GM13977 (cell line): ENCODE data around the gene SVBP.

Source experiments
- DNase-seq: peaks from one replicate; pipeline ENCODE4 v3.0.0; 2012; ENCODE audit warnings: low spot score
- in situ Hi-C: fragments of 300-500 bp; cut with MboI; formaldehyde crosslinking; loops from one replicate; pipeline ENCODE4 v1.12.0; 2022; ENCODE audit warnings: low sequenced_read_pairs, low pct_unique_long_range_greater_than_20kb, mixed read lengths, inconsistent platforms; ENCODE audit not compliant: unreplicated experiment
- TF ChIP-seq, protein P1 (sequence below): IDR thresholded peaks from 2 replicates; pipeline ENCODE4 v1.5.1; 2012; ENCODE audit warnings: mild to moderate bottlenecking, control low read depth; ENCODE audit not compliant: insufficient read depth; ENCODE audit errors: extremely low read depth, missing control alignments

SVBP gene

GRCh38 chr1:42768172-42768571 lies 49.0 kb downstream of the SVBP start:
- in situ Hi-C loops: loop anchor here (25.0 kb wide), 1 partner anchor 294 kb away; no protein-coding TSS in a partner anchor
- TF ChIP-seq, protein P1, sequence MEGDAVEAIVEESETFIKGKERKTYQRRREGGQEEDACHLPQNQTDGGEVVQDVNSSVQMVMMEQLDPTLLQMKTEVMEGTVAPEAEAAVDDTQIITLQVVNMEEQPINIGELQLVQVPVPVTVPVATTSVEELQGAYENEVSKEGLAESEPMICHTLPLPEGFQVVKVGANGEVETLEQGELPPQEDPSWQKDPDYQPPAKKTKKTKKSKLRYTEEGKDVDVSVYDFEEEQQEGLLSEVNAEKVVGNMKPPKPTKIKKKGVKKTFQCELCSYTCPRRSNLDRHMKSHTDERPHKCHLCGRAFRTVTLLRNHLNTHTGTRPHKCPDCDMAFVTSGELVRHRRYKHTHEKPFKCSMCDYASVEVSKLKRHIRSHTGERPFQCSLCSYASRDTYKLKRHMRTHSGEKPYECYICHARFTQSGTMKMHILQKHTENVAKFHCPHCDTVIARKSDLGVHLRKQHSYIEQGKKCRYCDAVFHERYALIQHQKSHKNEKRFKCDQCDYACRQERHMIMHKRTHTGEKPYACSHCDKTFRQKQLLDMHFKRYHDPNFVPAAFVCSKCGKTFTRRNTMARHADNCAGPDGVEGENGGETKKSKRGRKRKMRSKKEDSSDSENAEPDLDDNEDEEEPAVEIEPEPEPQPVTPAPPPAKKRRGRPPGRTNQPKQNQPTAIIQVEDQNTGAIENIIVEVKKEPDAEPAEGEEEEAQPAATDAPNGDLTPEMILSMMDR: no peak
- no peak for DNase-seq

- no peak for DNase-seq
Observed at GRCh38 chr1:42767510-42768000, 49.6 kb downstream of the SVBP start.

GRCh38 chr1:42766741-42767509 lies 50.3 kb downstream of the SVBP start, which contains the start of the genes C1orf50 and P3H1:
Gene C1orf50, plus strand, starts transcription at chr1:42767249. Its CDS starts 63 bp downstream, at chr1:42767312.
Gene P3H1, minus strand, starts transcription at chr1:42767028. Its CDS starts 57 bp downstream, at chr1:42766971.
- DNase-seq: peak; percentile 98
- in situ Hi-C loops: loop anchor here (25.0 kb wide), 1 partner anchor 295 kb away; no protein-coding TSS in a partner anchor
- TF ChIP-seq, protein P1: no peak

More at GRCh38 chr1:42767510-42768000, 49.6 kb downstream of the SVBP start:
- TF ChIP-seq, protein P1: no peak
- in situ Hi-C loops: loop anchor here (25.0 kb wide), 1 partner anchor 295 kb away; no protein-coding TSS in a partner anchor

DNA sequence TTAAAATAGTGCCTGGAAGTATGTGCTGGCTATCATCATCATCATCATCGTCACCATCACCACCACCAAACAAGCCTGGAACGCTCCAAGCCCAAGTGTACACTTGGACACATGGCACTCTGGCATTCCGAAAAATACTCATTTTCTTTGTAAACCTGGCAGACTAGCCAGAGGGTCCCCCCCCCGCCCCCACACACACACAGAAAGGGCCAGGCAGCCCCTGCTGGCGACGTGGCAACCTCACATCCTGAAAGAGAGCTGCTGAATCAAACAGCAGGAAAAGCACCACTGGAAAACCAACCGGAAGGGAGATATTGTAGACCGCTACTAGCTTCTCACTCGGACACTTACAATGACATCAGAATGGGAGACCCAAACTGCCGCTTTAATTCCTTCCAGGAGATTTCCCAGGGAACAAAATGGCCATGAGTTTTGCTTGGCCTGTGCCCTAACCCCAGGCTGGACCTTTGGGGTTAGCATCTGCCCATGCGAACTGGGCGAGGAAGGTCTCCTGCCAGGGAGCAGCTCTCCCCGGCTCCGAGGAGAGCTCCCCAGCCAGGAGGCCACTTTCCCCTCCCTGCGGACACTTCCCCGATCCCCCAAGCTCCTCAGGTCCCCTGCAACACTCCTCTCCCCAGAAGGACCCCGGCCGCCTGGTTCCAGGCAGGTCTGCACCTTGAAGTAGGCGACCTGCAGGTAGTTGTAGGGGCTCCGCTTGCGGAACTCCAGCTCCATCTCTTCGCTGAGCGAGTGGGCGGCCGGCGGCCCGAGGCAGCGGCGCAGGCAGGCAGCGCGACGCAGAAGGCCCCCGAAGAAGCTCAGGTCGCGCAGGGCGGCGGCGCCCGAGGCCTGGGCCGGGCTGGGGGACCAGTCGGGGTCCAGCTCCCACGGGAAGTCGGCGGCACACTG lies 51.1 kb downstream of the SVBP start:
- in situ Hi-C loops: loop anchor here (25.0 kb wide), 1 partner anchor 296 kb away; no protein-coding TSS in a partner anchor
- TF ChIP-seq, protein P1: peak; percentile 36
- no peak for DNase-seq

DNA sequence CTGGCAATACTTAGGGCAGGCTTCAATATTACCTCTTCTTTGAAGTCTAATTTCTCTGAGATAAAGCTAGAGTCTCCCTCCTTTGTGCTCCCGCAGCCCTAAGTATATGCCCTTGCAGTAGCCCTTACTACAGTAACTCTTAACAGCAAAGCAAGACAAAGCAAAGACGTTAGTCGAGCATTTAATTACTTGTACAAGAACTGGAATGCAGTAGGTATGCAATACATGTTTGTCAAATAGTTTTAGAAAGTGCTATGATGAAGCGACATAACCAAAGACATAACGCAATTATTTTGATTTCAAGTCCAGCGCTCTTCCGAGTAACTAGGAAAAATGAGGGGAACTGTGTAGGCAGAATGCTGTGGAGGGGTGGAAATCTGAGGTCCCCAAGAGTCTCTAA lies 51.9 kb downstream of the SVBP start:
- in situ Hi-C loops: loop anchor here (25.0 kb wide), 1 partner anchor 297 kb away; no protein-coding TSS in a partner anchor

More for the DNA sequence above, 51.9 kb downstream of the SVBP start:
- DNase-seq: no peak
- TF ChIP-seq, protein P1: no peak
